Right lobe of liver (tissue), 6 donors: ENCODE measurements around the gene VAT1. TPM values are rescaled to one million over a fixed set of nuclear protein-coding genes. Genes with fewer than 3 reads are reported as not detected.

Experiments used
- ATAC-seq, 4 donors: fragments of 200-7000 bp; cut with Tn5 transposase; one replicate each; pipeline ENCODE4 v1.9.1; 2020; ENCODE audit warnings: mild to moderate bottlenecking in 4 of 4, moderate library complexity in 4 of 4
- DNase-seq, 3 donors: peaks; one replicate each; pipeline ENCODE4 v3.0.0-alpha.2; 2020
- H3K27ac ChIP-seq, 3 donors: fragments of 200-600 bp; one replicate each; pipeline ENCODE4 v1.8.0; 2022
- H3K27me3 ChIP-seq, 2 donors: fragments of 200-600 bp; one replicate each; pipeline ENCODE4 v1.8.0; 2022
- H3K36me3 ChIP-seq, 4 donors: fragments of 200-600 bp; sonication (generic) in 1 of 4; one replicate each; pipeline versions ENCODE4 v1.5.1 to v1.8.0; 2017 to 2022; ENCODE audit warnings: control low read depth in 1 of 4
- H3K4me1 ChIP-seq, 4 donors: fragments of 200-600 bp; sonication (generic) in 1 of 4; one replicate each; pipeline versions ENCODE4 v1.5.1 to v1.8.0; 2017 to 2022; ENCODE audit warnings: control low read depth in 1 of 4
- H3K4me3 ChIP-seq, 3 donors: fragments of 200-600 bp; one replicate each; pipeline ENCODE4 v1.8.0; 2022
- H3K9me3 ChIP-seq, 4 donors: fragments of 200-600 bp; sonication (generic) in 1 of 4; one replicate each; pipeline versions ENCODE4 v1.5.1 to v1.8.0; 2017 to 2022; ENCODE audit warnings: control low read depth in 1 of 4
- POLR2A ChIP-seq: fragments of 450-650 bp; IDR thresholded peaks from one replicate; pipeline ENCODE4 v1.6.1; 2017; ENCODE audit warnings: antibody characterized with exemption, mild to moderate bottlenecking
- WGBS: methylation state at CpG from one replicate; pipeline ENCODE4 v1.1.6; 2018; ENCODE audit warnings: low coverage, low lambda C conversion rate; ENCODE audit not compliant: insufficient coverage; ENCODE audit errors: missing lambda C conversion rate; 5-methylcytosine and 5-hydroxymethylcytosine counted together
- intact Hi-C, 2 donors: fragments of 100-400 bp; cut with DNase I; formaldehyde crosslinking; loops; one replicate each; pipeline versions ENCODE4 v1.11.2 to v1.14.1; 2022
- total RNA-seq, 6 experiments: library from RNA; depleted of rRNA in 2 of 6; stranded (reverse); fragments of >200 nt in 2 of 6; fragmentation: NEBNext Ultra II Directional in 3 of 6; extraction: Animal tissue kit (Norgen Biotek cat#: 25700) in 3 of 6; gene quantifications; one replicate each; pipeline versions ENCODE4 v1.1.0 to v1.2.4, GENCODE V29; 2016 to 2023
- TF ChIP-seq, protein P1 (sequence below), 4 donors: fragments of 200-600 bp in 3 of 4; fragments of 450-650 bp in 1 of 4; IDR thresholded peaks; one replicate each; pipeline versions ENCODE4 v1.5.1 to v1.8.0; 2016 to 2022; ENCODE audit warnings: antibody characterized with exemption in 4 of 4, mild to moderate bottlenecking in 2 of 4
- donor health status: DM: no; HTN: yes; CAD: no.
- donor health status: DM: no; HTN: no; CAD: no.
- donor health status: DM: no; HTN: no; CAD: no.
- donor health status: DM: no; HTN: yes; CAD: no.
- donor health status: DM: no; HTN: yes; CAD: no.

The VAT1 gene
- total RNA-seq, 6 experiments from 2014 or later: 38.2 to 51.6 (median 43.3) TPM

DNA sequence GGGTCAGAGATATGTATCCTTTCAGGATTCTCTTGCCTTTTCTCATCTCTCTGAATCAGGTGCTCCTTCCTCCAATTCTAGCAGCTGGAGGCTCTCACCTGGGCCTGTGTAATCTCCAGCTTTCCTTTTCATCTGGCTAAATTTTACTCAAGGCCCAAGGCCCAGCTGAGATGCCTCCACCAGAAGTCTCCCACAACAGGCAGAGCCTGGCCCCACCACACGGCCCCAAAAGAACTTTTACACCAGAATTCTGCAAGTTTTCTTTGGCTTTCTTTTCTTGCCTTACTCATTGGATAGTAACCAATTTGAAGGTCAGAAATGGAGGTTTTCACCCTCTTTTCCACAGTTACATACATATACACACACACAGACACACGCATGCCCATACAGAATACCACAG, 17.5 kb upstream of the VAT1 start:
- ATAC-seq (no peak), DNase-seq (no peak)
- H3K9me3 ChIP-seq: no peaks in the 10 kb centered on the region
- H3K4me1 ChIP-seq: peaks cover 0 to 35% (median 8%) of the 10 kb centered on the region in 4 donors
- H3K4me3 ChIP-seq: no peak overlapping the region
- no peaks in the 10 kb centered on the region for H3K36me3 ChIP-seq
- H3K27me3 ChIP-seq: no peaks in the 10 kb centered on the region
- peak overlapping the region in 2 of 3 donors; percentile 29 to 64 for H3K27ac ChIP-seq
- intact Hi-C loops: no loop called here
- TF ChIP-seq, protein P1, sequence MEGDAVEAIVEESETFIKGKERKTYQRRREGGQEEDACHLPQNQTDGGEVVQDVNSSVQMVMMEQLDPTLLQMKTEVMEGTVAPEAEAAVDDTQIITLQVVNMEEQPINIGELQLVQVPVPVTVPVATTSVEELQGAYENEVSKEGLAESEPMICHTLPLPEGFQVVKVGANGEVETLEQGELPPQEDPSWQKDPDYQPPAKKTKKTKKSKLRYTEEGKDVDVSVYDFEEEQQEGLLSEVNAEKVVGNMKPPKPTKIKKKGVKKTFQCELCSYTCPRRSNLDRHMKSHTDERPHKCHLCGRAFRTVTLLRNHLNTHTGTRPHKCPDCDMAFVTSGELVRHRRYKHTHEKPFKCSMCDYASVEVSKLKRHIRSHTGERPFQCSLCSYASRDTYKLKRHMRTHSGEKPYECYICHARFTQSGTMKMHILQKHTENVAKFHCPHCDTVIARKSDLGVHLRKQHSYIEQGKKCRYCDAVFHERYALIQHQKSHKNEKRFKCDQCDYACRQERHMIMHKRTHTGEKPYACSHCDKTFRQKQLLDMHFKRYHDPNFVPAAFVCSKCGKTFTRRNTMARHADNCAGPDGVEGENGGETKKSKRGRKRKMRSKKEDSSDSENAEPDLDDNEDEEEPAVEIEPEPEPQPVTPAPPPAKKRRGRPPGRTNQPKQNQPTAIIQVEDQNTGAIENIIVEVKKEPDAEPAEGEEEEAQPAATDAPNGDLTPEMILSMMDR (IDR thresholded peaks at IDR 0.05): no peak
- no peak for TF ChIP-seq POLR2A
- WGBS: 72% methylated on average over 2 of the region's 2 CpGs

DNA sequence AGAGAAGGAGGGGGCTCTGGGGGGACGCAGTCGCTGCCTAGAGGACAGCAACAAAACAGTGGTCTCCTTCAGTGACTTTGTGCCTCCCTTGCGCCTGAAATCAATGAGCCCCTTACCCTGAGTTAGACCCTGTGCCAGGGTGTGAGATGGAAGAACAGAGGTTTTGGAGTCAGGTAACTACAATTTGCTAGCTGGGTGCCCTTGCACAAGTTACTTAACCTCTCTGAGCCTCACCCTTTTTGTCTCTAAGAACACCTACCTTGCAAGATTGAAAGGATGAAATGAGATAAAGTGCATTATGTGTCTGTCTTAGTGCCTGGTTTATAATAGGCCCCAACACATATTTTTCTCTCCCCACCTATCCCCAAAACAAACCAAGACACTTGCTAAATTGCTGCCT, 12.7 kb upstream of the VAT1 start:
- Histone ChIP-seq H3K4me1 (peaks cover 0 to 12% (median 2%) of the 10 kb centered on the region in 4 donors), H3K36me3 (no peaks in the 10 kb centered on the region), H3K4me3 (no peak overlapping the region), H3K27me3 (no peaks in the 10 kb centered on the region), H3K9me3 (no peaks in the 10 kb centered on the region), H3K27ac (no peak overlapping the region)
- intact Hi-C loops: no loop called here
- TF ChIP-seq POLR2A: no peak
- TF ChIP-seq, protein P1 (IDR thresholded peaks at IDR 0.05): no peak
- no peak for ATAC-seq
- 80% methylated on average over 2 of the region's 3 CpGs for WGBS
- DNase-seq: no peak

DNA sequence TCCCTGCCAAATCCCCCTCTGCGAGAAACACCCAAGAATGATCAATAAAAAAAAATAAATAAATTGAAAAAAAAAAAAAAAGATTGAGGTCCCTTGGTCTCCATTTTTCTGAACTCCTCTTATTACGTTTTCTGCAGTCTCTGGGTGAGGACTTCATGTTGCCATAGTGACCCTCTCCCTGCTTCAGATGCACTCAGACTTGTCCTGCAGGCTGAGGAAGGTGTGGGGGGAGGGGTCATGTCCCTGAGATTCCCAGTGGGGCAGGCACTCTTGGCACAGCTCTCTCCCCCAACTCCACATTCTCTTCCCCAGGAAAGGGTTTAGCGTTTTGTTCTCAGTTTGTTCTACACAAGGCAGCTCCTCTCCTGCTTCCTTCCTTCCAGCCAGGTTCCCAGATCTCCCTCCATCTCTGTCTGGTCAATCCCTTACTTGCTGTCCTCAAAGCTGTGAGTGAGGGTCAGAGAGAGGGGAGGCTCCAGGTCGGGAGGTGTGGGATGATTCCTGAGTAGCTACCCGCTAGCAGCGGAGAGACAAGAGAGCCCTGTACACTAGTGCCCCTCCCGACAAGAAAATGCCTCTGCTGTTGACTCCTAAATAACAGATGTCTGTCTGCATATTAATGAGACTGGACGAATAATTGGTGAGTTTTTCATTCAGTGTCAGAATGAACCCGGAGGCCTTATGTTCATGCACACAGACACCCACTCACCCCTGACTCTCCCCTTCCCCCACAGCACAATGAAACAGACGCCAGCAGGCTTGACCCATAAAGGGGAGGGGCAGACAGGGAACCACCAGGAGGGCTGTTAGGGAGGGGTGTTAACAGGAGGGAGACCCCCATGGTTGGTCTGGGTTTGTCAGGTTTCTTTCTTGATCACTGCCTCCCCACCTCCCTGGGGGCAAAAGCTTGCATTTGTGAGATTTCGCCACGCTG, 12.0 kb upstream of the VAT1 start:
- WGBS: 59% methylated on average over 8 of the region's 12 CpGs
- TF ChIP-seq, protein P1 (IDR thresholded peaks at IDR 0.05): no peak
- TF ChIP-seq POLR2A: no peak
- intact Hi-C loops: no loop called here
- H3K4me3 ChIP-seq: no peak overlapping the region
- no peak overlapping the region for H3K27ac ChIP-seq
- H3K4me1 ChIP-seq: peaks cover 0 to 15% (median 3%) of the 10 kb centered on the region in 4 donors
- ATAC-seq: no peak
- no peaks in the 10 kb centered on the region for H3K27me3 ChIP-seq
- H3K36me3 ChIP-seq: no peaks in the 10 kb centered on the region
- no peaks in the 10 kb centered on the region for H3K9me3 ChIP-seq
- no peak for DNase-seq

DNA sequence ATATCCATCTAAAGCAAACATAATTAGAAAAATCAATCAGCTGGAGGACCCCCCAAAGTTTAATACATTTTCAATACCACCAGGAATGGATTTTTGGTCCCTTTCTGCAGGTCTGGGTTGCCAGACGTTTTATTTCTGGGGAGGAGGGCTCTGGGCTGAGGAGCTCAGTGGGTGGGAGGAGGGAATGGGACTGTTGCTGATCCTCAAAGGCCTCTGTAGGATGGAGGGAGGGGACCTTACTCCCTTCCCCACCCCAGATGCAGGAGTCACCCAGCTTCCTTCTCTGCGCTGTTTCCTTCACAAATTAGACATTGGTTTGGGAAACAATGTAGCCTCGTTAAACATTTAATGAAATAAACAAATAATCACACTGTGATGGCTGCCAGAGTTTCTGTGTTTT, 9.5 kb upstream of the VAT1 start:
- ATAC-seq (no peak), DNase-seq (no peak)
- WGBS: 71% methylated on average over 2 of the region's 3 CpGs
- Histone ChIP-seq H3K4me1 (peaks cover 0 to 14% (median 3%) of the 10 kb centered on the region in 4 donors), H3K27ac (no peak overlapping the region), H3K4me3 (no peak overlapping the region), H3K9me3 (no peaks in the 10 kb centered on the region), H3K36me3 (no peaks in the 10 kb centered on the region), H3K27me3 (no peaks in the 10 kb centered on the region)
- TF ChIP-seq POLR2A: no peak
- TF ChIP-seq, protein P1 (IDR thresholded peaks at IDR 0.05): no peak
- intact Hi-C loops: no loop called here
